SK-N-SH treated with all-trans-retinoic acid at 6 μM for 48 hours (cell line): ENCODE data around the gene P2RX3.

Experiments
- ATAC-seq: fragments of 200-7000 bp; cut with Tn5 transposase; 3 replicates; pipeline ENCODE4 v1.9.1; 2020; ENCODE audit warnings: mild to moderate bottlenecking, moderate library complexity
- ARNTL ChIP-seq: fragments of 450-650 bp; formaldehyde crosslinking; IDR thresholded peaks from 2 replicates; pipeline ENCODE4 v1.5.0; 2020; ENCODE audit warnings: low read depth, mild to moderate bottlenecking, moderate library complexity, borderline replicate concordance
- BACH2 ChIP-seq: fragments of 250-450 bp; sonication (Bioruptor Pico); IDR thresholded peaks from 2 replicates; pipeline ENCODE4 v1.9.0; 2021; ENCODE audit warnings: mild to moderate bottlenecking, borderline replicate concordance
- CSDC2 ChIP-seq: fragments of 250-450 bp; sonication (Bioruptor Pico); IDR thresholded peaks from 2 replicates; pipeline ENCODE4 v1.5.0; 2020; ENCODE audit warnings: mild to moderate bottlenecking, moderate library complexity
- ESRRG ChIP-seq: fragments of 250-450 bp; sonication (Bioruptor Pico); IDR thresholded peaks from 2 replicates; pipeline ENCODE4 v1.6.1; 2021; ENCODE audit warnings: mild to moderate bottlenecking
- GLIS3 ChIP-seq: fragments of 250-450 bp; sonication (Bioruptor Pico); IDR thresholded peaks from 2 replicates; pipeline ENCODE4 v1.5.0; 2020; ENCODE audit warnings: mild to moderate bottlenecking, moderate library complexity
- ISL1 ChIP-seq: fragments of 250-450 bp; sonication (Bioruptor Pico); IDR thresholded peaks from 2 replicates; pipeline ENCODE4 v2.1.2; 2022; ENCODE audit warnings: mild to moderate bottlenecking, moderate library complexity
- OSR1 ChIP-seq: fragments of 250-450 bp; sonication (Bioruptor Pico); IDR thresholded peaks from 2 replicates; pipeline ENCODE4 v1.8.0; 2022; ENCODE audit warnings: moderate library complexity, mild to moderate bottlenecking, inconsistent platforms
- RARB ChIP-seq: fragments of 250-450 bp; sonication (Bioruptor Pico); IDR thresholded peaks from 2 replicates; pipeline ENCODE4 v1.8.0; 2021; ENCODE audit warnings: mild to moderate bottlenecking, moderate library complexity
- SNAI2 ChIP-seq: fragments of 250-450 bp; sonication (Bioruptor Pico); IDR thresholded peaks from 2 replicates; pipeline ENCODE4 v1.5.0; 2020; ENCODE audit warnings: mild to moderate bottlenecking, moderate library complexity
- TCF4 ChIP-seq: fragments of 250-450 bp; sonication (Bioruptor Pico); IDR thresholded peaks from 2 replicates; pipeline ENCODE4 v1.8.0; 2021; ENCODE audit warnings: mild to moderate bottlenecking, moderate library complexity, borderline replicate concordance
- TOX ChIP-seq: fragments of 250-450 bp; sonication (Bioruptor Pico); IDR thresholded peaks from 2 replicates; pipeline ENCODE4 v1.8.0; 2021; ENCODE audit warnings: mild to moderate bottlenecking, moderate library complexity, borderline replicate concordance
- ZC3H10 ChIP-seq: fragments of 250-450 bp; sonication (Bioruptor Pico); IDR thresholded peaks from 2 replicates; pipeline ENCODE4 v1.5.1; 2021; ENCODE audit warnings: mild to moderate bottlenecking, moderate library complexity
- ZFP3 ChIP-seq: fragments of 250-450 bp; sonication (Bioruptor Pico); IDR thresholded peaks from 2 replicates; pipeline ENCODE4 v1.5.0; 2020; ENCODE audit warnings: mild to moderate bottlenecking, moderate library complexity
- ZFP30 ChIP-seq: fragments of 450-650 bp; formaldehyde crosslinking; IDR thresholded peaks from 2 replicates; pipeline ENCODE4 v1.5.0; 2022; ENCODE audit warnings: mild to moderate bottlenecking, moderate library complexity
- ZNF565 ChIP-seq: fragments of 450-650 bp; formaldehyde crosslinking; conservative IDR thresholded peaks from 2 replicates; pipeline ENCODE4 v1.5.0; 2020; ENCODE audit warnings: low read depth, mild to moderate bottlenecking, moderate library complexity
- ZNF70 ChIP-seq: fragments of 450-650 bp; formaldehyde crosslinking; IDR thresholded peaks from 2 replicates; pipeline ENCODE4 v1.5.0; 2020; ENCODE audit warnings: mild to moderate bottlenecking, moderate library complexity
- ZNF8 ChIP-seq: fragments of 450-650 bp; formaldehyde crosslinking; IDR thresholded peaks from 2 replicates; pipeline ENCODE4 v1.5.0; 2020; ENCODE audit warnings: mild to moderate bottlenecking, moderate library complexity
- TF ChIP-seq, protein P1 (sequence below): fragments of 250-450 bp; sonication (Bioruptor Pico); IDR thresholded peaks from 2 replicates; pipeline ENCODE4 v1.5.1; 2021; ENCODE audit warnings: mild to moderate bottlenecking, moderate library complexity
- TF ChIP-seq, protein P2 (sequence below): fragments of 250-450 bp; sonication (Bioruptor Pico); IDR thresholded peaks from 2 replicates; pipeline ENCODE4 v1.8.0; 2020; ENCODE audit warnings: mild to moderate bottlenecking, moderate library complexity, borderline replicate concordance
- TF ChIP-seq, protein P3 (sequence below): fragments of 250-450 bp; sonication (Bioruptor Pico); IDR thresholded peaks from 2 replicates; pipeline ENCODE4 v1.5.0; 2020; ENCODE audit warnings: mild to moderate bottlenecking, moderate library complexity
- TF ChIP-seq, protein P4 (sequence below): fragments of 250-450 bp; sonication (Bioruptor Pico); IDR thresholded peaks from 2 replicates; pipeline ENCODE4 v1.8.0; 2021; ENCODE audit warnings: low read depth, mild to moderate bottlenecking, moderate library complexity, borderline replicate concordance

The P2RX3 gene

DNA sequence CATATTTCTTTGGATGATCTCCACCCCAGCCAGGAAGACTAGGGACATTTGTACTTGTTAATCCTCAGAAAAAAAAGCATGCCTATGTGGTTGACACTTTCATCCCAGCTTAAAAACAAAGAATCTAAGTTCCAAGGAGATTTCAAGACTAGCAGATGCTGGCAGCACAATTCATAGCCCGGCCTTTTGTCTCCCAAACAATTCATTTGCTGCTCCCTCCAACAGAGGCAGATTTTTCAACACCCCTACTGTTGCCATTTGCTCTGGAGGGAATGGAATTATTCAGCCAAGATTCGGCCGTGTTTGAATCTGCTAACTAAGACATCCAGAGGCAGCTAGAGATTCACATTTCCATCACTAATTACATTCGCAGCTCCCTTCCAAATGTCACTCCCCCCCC, 15.3 kb downstream of the P2RX3 start:
- TF ChIP-seq BACH2 (CRISPR knock-in tag) = no peak
- no peak for TF ChIP-seq ISL1 (CRISPR knock-in tag)
- TF ChIP-seq GLIS3 (CRISPR knock-in tag) = no peak
- TF ChIP-seq TOX (CRISPR knock-in tag) = no peak
- TF ChIP-seq ZNF70 (CRISPR knock-in tag) = no peak
- TF ChIP-seq ZFP30 (CRISPR knock-in tag) = no peak
- TF ChIP-seq ZC3H10 (CRISPR knock-in tag) = no peak
- no peak for TF ChIP-seq OSR1
- TF ChIP-seq RARB (CRISPR knock-in tag) = no peak
- no peak for TF ChIP-seq ZFP3 (CRISPR knock-in tag)
- TF ChIP-seq TCF4 (CRISPR knock-in tag) = no peak
- no peak for TF ChIP-seq ZNF8 (CRISPR knock-in tag)
- no peak for ATAC-seq

DNA sequence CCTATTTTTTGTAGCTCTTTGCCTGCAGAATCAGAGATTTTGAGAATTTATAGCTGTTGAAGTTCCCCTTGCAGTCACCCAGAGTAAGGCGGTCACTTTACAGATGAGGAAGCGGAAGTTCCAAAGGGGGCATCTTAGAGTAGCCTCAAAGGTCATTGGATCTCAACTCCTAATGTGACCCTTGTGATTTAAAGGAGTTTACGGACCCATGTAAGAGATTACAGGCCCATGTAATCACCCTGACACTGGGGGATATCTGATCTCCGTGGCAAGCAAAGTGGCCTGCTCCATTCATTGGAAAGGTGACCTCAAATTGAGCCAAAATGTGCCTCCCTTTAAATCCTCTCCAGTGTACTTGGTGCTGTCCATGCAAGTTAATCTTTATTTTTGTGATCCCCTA, 15.7 kb downstream of the P2RX3 start:
- TF ChIP-seq ESRRG (CRISPR knock-in tag) = no peak
- TF ChIP-seq ZNF8 (CRISPR knock-in tag) = no peak
- TF ChIP-seq CSDC2 (CRISPR knock-in tag) = no peak
- no peak for TF ChIP-seq ZFP3 (CRISPR knock-in tag)
- no peak for TF ChIP-seq TOX (CRISPR knock-in tag)
- no peak for TF ChIP-seq ZNF565 (CRISPR knock-in tag)
- no peak for TF ChIP-seq ZC3H10 (CRISPR knock-in tag)
- no peak for TF ChIP-seq BACH2 (CRISPR knock-in tag)
- no peak for TF ChIP-seq SNAI2 (CRISPR knock-in tag)
- TF ChIP-seq, protein P1, sequence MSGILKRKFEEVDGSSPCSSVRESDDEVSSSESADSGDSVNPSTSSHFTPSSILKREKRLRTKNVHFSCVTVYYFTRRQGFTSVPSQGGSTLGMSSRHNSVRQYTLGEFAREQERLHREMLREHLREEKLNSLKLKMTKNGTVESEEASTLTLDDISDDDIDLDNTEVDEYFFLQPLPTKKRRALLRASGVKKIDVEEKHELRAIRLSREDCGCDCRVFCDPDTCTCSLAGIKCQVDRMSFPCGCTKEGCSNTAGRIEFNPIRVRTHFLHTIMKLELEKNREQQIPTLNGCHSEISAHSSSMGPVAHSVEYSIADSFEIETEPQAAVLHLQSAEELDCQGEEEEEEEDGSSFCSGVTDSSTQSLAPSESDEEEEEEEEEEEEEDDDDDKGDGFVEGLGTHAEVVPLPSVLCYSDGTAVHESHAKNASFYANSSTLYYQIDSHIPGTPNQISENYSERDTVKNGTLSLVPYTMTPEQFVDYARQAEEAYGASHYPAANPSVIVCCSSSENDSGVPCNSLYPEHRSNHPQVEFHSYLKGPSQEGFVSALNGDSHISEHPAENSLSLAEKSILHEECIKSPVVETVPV (CRISPR knock-in tag) = no peak
- no peak for TF ChIP-seq ZNF70 (CRISPR knock-in tag)
- TF ChIP-seq, protein P2, sequence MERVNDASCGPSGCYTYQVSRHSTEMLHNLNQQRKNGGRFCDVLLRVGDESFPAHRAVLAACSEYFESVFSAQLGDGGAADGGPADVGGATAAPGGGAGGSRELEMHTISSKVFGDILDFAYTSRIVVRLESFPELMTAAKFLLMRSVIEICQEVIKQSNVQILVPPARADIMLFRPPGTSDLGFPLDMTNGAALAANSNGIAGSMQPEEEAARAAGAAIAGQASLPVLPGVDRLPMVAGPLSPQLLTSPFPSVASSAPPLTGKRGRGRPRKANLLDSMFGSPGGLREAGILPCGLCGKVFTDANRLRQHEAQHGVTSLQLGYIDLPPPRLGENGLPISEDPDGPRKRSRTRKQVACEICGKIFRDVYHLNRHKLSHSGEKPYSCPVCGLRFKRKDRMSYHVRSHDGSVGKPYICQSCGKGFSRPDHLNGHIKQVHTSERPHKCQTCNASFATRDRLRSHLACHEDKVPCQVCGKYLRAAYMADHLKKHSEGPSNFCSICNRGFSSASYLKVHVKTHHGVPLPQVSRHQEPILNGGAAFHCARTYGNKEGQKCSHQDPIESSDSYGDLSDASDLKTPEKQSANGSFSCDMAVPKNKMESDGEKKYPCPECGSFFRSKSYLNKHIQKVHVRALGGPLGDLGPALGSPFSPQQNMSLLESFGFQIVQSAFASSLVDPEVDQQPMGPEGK = no peak
- no peak for TF ChIP-seq ARNTL (CRISPR knock-in tag)
- no peak for TF ChIP-seq GLIS3 (CRISPR knock-in tag)
- TF ChIP-seq, protein P3, sequence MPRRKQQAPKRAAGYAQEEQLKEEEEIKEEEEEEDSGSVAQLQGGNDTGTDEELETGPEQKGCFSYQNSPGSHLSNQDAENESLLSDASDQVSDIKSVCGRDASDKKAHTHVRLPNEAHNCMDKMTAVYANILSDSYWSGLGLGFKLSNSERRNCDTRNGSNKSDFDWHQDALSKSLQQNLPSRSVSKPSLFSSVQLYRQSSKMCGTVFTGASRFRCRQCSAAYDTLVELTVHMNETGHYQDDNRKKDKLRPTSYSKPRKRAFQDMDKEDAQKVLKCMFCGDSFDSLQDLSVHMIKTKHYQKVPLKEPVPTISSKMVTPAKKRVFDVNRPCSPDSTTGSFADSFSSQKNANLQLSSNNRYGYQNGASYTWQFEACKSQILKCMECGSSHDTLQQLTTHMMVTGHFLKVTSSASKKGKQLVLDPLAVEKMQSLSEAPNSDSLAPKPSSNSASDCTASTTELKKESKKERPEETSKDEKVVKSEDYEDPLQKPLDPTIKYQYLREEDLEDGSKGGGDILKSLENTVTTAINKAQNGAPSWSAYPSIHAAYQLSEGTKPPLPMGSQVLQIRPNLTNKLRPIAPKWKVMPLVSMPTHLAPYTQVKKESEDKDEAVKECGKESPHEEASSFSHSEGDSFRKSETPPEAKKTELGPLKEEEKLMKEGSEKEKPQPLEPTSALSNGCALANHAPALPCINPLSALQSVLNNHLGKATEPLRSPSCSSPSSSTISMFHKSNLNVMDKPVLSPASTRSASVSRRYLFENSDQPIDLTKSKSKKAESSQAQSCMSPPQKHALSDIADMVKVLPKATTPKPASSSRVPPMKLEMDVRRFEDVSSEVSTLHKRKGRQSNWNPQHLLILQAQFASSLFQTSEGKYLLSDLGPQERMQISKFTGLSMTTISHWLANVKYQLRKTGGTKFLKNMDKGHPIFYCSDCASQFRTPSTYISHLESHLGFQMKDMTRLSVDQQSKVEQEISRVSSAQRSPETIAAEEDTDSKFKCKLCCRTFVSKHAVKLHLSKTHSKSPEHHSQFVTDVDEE = no peak
- TF ChIP-seq, protein P4, sequence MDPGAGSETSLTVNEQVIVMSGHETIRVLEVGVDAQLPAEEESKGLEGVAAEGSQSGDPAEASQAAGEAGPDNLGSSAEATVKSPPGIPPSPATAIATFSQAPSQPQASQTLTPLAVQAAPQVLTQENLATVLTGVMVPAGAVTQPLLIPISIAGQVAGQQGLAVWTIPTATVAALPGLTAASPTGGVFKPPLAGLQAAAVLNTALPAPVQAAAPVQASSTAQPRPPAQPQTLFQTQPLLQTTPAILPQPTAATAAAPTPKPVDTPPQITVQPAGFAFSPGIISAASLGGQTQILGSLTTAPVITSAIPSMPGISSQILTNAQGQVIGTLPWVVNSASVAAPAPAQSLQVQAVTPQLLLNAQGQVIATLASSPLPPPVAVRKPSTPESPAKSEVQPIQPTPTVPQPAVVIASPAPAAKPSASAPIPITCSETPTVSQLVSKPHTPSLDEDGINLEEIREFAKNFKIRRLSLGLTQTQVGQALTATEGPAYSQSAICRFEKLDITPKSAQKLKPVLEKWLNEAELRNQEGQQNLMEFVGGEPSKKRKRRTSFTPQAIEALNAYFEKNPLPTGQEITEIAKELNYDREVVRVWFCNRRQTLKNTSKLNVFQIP (CRISPR knock-in tag) = no peak
- TF ChIP-seq ISL1 (CRISPR knock-in tag) = no peak
- TF ChIP-seq OSR1 = no peak
- no peak for ATAC-seq

DNA sequence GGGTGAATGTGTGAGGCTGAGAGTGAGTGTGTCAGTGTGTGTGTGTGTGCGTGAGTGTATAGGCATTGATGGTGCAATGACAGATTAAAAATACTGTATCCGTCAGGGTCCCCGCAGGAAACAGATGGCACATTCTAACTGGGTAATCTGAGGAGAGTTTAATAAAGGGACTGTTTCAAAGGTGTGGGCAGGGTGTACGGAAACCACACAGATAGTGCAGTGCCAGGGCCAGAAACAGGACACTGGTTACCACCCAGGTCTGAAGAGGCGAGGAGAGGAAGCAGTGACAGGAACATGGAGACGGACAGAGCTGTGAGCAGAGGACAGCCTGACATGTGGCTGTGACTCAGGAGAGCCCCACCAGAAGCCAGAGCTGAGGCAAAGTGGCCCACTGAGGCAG, 16.5 kb downstream of the P2RX3 start:
- no peak for ATAC-seq
- TF ChIP-seq ZFP30 (CRISPR knock-in tag) (no peak), ISL1 (CRISPR knock-in tag) (no peak), ZNF8 (CRISPR knock-in tag) (no peak), ZNF70 (CRISPR knock-in tag) (no peak), ZC3H10 (CRISPR knock-in tag) (no peak), ARNTL (CRISPR knock-in tag) (no peak)
- TF ChIP-seq, protein P4 (CRISPR knock-in tag) = no peak
